Fibroblast of peridontal ligament (primary cell): ENCODE data around the gene DGLUCY.
"Not testable (repeated sequence)": the region's sequence is repeated elsewhere in the genome, so short reads cannot be mapped to it uniquely, and the experiment has no call there.

ENCODE experiments used
- DNase-seq: peaks from one replicate; pipeline ENCODE4 v3.0.0-alpha.2; 2010; ENCODE audit errors: extremely low read depth

Gene DGLUCY

DNA sequence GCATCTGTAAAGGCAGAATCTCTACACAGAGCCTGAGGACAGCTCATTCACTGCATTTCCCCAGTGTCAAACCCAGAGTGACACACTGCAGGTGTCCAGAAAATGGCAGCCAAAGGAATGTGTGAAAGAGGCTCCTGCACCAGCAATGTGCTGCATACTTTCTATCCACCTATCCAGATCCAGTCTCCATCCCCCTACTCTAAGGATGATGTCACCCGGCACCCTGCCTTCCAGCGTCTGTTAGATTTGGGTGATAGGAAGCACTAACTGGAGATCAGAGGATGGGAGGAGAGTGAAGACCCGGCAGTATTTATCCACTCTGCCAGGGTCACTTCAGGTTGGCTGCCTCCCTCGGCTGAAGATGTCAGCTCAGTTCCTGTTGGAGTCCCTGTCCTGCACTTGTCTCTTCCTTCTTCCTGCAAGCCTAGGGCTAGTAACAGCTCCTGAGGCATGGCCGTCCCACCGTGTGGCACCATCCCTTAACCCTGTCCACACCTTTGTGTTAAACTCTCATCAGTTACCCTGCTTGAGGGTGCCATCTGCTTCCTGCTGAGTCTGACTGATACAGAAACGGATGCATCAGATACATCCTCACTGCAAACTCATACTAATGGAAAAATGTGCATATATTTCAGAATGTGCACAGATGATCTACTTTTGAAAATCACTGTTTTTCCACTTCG lies 143.6 kb downstream of the DGLUCY start:
- DNase-seq: no peak

GRCh38 chr14:91258011-91258618 lies 144.2 kb downstream of the DGLUCY start:
- no peak for DNase-seq

DNA sequence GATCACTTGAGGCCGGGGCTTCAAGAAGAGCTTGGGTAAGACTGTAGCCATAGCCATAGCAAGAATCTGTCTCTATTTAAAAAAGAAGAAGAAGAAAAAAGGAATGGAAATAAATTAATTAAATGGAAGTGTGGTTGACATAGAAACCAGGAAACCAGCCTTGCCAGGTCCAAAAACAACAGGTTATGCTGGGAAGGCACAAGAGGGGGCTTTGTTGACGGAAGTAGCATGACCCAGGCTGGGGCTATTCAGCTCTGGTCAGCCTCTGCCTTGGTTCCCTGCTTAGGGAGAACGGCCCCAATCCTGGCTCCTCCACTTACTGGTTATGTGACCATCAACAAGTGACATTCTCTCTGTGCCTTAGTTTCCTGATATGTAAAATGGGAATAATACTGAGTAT lies 145.0 kb downstream of the DGLUCY start:
- no peak for DNase-seq

GRCh38 chr14:91261115-91261514 lies 147.2 kb downstream of the DGLUCY start:
- DNase-seq: no peak

DNA sequence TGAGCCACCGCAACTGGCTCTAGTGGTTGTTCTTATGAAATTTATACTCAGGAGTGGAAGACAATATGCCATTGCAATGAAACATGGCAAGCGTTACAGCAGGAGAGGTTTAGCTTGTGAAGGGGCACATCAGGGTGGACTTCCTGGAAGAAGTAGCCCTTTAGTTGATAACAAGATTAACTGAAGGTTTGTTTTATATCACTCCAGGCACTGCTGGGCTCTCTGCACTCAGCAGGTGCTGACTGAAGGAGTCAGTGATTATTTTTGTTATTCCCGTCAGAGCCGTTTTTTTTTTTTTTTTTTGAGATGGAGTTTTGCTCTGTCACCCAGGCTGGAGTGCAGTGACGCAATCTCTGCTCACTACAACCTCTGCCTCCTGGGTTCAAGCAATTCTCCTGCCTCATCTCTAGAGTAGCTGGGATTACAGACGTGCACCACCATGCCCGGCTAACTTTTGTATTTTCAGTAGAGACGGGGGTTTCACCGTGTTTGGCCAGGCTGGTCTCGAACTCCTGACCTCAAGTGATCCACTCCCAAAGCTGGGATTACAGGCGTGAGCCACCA lies 148.2 kb downstream of the DGLUCY start:
- no peak for DNase-seq

DNA sequence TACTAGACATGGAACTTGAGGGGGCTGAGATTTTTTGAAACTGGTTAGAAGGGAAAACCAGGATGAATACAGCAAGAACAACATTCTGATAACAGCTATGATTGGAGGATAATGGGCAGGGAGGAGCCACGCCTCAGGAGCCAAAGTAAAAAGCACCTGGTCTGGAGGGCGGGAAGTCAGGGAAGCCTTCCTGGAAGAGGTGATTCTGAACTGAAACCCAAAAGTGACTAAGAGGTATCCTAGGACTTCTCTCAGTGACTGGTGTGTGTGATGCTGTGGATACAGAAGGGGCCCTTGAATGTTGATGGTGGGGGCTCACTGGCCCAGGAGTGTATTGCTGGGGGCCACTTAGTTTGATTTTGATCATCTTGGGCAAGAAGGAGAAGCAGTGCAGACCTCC lies 149.5 kb downstream of the DGLUCY start:
- DNase-seq: no peak

DNA sequence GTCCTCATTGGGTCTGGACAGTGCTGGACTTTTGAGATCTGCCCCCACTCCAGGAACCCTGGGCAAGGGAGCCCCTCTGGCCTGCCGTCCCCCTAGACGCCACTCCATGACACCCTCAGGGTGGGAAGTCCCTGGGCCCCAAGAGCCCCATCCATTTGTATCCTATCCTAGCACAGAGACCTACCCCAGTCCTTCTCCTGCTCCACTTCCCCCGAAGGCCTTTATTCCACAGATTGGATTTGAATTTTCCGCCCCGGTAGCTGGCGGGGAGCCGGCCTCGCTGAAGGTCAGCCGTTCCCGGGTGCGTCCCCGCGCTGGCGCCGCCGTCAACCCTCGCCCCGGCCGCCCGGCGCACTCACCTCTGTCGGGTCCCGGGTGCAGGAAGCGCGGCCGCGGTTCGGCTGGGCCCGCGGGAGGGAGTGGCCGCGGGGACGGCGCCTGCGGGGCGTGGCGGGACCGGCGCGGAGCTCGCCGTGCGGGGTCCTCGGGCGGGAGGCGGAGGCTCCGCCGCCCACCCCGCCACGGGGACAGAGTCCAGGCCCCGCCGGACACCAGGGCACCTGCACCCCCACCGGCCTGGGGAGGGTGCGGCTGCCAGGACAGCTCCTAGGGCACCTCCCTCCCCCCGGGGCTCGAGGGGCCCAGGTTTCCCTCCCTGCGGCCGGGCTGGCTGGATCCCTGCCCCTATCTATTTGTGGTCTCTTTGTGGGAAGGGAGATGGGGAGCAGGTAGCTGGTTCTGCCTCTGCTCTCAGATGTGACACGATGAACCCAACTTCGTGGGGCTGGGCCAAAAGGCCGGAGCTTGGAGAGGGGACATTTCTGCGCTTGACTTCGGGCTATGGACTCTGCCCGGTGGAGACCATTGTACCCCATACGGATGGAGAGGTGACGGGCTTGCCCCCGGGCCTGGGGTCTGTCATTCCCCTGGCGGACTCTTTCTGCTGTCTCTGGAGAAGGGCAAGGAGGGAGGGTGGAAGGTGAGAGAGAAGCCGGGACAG lies 150.6 kb downstream of the DGLUCY start:
- no peak for DNase-seq

DNA sequence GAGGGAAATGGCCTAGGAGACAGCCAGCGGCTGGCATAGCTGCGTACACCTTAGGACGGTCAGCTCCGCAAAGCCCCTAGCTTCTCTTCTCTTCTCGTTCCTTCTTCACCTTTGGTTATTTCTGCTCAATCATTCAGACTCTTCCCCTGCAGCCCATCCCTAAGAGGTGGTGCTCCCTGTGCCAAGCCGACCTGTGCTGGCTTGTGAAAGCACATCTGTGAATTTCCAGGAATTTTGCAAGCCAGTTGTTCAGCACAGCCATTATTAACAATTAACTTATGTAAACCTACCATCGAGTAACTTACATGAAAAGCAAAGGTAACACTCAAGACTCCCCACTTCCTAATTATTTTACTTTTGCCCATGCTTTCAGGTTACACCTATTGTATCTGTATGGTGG lies 151.5 kb downstream of the DGLUCY start:
- no peak for DNase-seq

- not testable (repeated sequence) for DNase-seq
Observed at GRCh38 chr14:91266276-91266675, 152.4 kb downstream of the DGLUCY start.

GRCh38 chr14:91267965-91268437 lies 154.1 kb downstream of the DGLUCY start:
- DNase-seq: no peak

DNA sequence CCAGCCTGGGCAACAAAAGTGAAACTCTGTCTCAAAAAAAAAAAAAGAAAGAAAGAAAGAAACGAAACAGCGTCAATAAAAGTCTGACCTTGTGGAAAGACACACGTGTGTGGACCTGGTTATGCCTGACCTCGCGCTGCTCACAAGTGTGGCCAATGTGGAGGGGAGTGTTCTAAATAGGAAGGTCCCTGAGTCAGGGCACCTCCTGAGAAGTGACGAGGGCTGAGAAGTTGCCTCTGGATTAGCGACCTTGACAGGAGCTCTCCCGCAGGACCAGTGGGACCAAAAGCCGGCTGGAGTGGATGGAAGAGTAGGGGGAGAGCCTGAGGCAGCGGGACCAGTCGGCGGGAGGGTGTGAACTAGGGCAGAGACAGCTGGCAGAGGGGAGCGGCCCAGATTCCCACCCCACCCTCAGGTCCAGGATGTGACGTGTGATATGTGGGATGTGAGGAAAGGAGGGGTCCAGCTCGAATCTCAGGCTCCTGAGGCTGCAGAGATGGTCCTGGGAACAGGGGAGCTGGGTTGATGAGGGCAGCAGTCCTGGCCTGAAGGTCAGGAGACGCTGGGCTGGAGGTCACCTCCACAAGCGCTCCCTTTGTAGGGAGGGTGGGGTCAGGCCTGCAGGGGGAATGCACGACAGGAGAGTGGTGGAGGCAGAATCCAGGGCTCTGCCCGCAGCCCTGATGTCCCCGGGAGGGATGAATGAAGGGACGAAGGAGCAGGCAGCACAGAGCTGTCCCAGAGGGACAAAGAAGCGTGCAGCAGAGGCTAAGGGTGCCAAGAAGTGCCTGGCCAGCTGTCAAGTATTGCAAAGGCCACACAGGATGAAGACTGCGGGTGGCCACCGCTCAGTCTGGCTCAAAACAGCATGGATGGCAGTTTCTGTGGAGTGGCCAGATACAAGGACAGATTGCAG lies 155.5 kb downstream of the DGLUCY start:
- DNase-seq: no peak

DNA sequence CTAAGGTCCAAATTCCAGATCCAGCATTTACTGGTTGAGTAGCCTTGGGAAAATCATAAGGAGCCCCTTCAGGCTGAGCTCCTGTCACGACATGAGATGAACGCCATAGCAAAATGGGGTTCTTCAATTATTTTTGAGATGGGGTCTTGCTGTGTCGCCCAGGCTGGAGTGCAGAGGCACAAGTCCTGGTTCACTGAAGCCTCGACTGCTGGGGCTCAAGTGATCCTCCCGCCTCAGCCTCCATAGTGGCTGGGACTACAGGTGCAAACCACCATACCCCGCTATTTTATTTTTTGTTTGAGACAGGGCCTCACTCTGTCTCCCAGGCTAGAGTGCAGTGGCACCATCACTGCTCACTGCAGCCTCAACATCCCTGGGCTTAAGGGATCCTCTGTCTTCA lies 156.3 kb downstream of the DGLUCY start:
- DNase-seq: no peak

DNA sequence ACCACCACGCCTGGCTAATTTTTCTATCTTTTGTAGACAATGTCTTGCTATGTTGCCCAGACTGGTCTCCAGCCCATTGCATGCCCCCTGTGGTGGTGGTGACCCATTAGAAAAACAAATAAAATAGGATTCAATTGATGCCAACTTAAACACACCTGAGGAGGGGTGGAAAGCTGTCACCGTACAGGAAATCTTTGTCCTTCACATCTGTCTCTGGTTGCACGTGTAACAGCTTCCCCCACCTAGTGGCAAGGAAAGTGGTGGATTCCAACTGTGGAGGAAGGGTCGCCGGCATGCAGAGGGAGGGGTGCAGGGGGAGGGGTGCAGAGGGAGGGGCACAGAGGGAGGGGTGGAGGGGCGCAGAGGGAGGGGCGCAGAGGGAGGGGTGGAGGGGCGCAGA lies 156.7 kb downstream of the DGLUCY start:
- DNase-seq: no peak

DNA sequence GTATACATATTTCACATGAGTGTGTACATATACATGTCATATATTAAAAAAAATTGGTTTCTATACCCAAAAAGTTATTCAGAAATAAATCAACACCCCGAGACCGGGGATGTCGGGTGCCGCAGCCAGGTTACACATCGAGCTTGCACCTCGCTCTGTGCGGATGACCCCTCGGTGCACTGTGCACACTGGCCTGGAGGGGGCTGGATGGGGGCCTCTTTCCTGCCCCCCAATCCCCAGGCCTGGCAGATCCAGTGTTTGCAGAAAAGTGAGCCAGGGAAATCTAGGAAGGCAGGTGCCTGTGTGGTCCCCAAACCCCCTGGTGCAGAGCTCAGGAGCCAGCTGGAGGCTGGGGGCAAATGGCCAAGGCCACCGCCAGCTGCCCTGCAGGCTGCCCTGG lies 157.8 kb downstream of the DGLUCY start:
- no peak for DNase-seq

DNA sequence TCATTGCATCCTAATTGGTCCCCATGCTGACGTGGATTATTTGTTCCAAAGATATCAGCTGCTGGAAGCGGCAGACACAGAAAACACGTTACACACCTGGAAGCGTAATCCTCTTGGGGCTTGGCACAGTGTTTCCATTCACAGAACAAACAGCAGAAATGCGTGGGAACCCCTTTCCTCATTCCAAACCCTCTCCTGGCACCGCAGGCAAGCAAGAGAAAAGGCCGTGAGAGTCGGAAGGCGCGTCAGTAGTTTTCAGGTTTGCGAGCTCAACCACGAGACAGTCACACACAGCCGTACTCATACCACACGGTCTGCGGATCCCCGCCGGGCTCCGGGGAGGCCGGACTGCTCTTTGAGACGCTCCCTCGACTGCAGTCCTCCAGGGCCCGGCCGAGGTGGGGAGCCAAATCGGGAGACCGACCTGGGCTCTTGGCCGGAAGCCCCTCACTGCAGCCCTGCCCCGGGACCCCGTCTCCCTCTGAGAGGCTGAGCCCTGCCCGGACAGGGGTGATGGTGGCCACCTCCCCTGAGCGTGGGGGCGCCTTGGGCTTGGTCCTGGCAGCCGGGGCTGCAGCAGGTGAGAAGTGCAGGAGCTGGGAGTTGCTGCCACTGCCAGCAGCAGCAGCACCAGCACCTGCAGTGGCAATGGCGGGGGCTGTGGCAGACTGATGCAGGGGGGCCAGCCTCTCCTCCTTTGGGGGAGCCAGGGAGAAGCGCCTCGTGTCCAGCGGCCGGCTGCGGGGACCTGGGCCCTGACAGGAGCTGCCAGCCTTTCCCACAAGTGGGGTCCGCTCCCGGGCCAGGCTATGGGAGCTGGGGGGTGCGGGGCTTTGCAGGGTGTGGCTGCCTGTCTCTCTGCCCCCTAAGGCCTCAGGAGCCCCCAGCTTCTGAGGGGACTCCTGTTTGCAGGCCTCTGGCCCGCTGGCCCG lies 158.7 kb downstream of the DGLUCY start:
- DNase-seq: no peak

DNA sequence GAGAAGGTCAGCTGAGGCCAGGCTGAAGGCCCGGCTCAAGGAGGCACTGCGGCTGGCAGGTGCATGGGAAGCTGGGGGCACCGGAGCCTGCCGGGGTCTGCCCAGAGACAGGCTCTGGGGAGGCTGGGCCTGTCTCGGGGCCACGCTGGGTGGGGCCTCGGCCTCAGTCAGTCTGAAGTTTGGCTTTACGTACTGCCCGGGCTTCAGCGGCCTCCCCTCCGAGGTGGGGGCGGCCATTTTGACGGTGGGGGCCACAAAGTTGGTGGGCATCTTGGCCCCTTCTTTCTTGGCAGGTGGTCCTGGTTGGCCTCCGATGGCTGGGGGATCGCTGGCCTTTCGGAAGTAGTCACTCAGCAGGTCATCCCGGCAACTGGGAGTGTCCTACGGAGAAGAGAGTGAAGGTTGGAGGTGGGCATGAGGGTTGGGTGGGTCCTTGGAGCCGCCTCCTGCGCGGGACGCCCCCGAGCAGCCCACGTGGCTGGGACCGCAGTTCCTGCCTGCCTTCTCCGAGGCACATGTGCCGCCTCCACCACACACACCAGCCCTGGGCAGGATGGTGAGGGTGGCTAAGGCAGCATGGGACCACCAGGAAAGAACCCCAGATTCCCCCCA lies 159.5 kb downstream of the DGLUCY start:
- DNase-seq: no peak

DNA sequence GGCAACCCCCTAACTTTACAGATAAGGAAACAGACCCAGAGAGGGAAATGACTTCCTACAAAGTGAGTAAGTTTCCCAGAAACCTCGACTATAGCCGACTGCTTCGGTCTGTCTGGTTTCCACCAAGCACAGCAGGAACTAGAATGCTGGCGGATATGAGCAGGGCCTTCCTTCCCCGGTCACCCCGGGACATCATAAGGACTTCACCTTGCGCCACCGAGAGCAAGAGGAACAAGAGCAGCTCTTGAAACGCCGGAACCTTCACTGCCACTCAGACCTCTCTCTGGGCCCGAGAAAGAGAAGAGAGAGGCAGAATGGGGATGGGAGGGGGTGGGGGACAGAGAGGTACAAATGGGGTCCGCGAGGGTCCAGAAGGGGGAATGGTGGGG lies 160.0 kb downstream of the DGLUCY start:
- no peak for DNase-seq

- DNase-seq: no peak
Observed at GRCh38 chr14:91274796-91275195, 160.9 kb downstream of the DGLUCY start.
